Caco-2 (cell line): ENCODE measurements around the gene PGC. TPM values are rescaled to one million over a fixed set of nuclear protein-coding genes. Genes with fewer than 3 reads are reported as not detected.

Source experiments
- BruUV-seq: library from RNA; stranded (reverse); fragments of 400-500 nt; replicated peaks from 2 replicates; lab custom pipeline; 2021; lab: Mats Ljungman, UMichigan
- CTCF ChIA-PET: fragments of 300-600 bp; sonication (Branson Sonifier 250); formaldehyde crosslinking; loops from one replicate; lab custom pipeline; 2022; ENCODE audit warnings: antibody characterized with exemption; lab: Charles Lee
- POLR2A ChIA-PET: fragments of 300-600 bp; sonication (Branson Sonifier 250); formaldehyde crosslinking; loops from one replicate; lab custom pipeline; 2022; ENCODE audit warnings: antibody characterized with exemption; lab: Charles Lee
- DNase-seq, 2 experiments: peaks; one replicate each; pipeline versions ENCODE4 v3.0.0 to v3.0.0-alpha.2; 2020 to 2022
- H3K27me3 ChIP-seq: replicated peaks from 2 replicates; pipeline ENCODE4 v1.6.0; 2011; ENCODE audit warnings: low read length; ENCODE audit not compliant: control insufficient read depth, insufficient read depth
- H3K36me3 ChIP-seq: 2 replicates; pipeline ENCODE4 v1.5.1; 2011; ENCODE audit warnings: low read length; ENCODE audit not compliant: control insufficient read depth, insufficient read depth
- H3K4me1 ChIP-seq: fragments of 250-450 bp; sonication (Bioruptor Pico); 2 replicates; pipeline ENCODE4 v1.5.1; 2020; ENCODE audit warnings: mild to moderate bottlenecking
- H3K4me3 ChIP-seq: 2 replicates; pipeline ENCODE4 v1.5.1; 2011; ENCODE audit warnings: low read depth, mild to moderate bottlenecking, control low read depth, low read length
- H3K9me3 ChIP-seq: fragments of 250-450 bp; sonication (Bioruptor Pico); 2 replicates; pipeline ENCODE4 v1.5.1; 2020; ENCODE audit warnings: mild to moderate bottlenecking, moderate library complexity
- H3K27ac Mint-ChIP-seq: one replicate; pipeline ENCODE4 v1.8.0; 2022; ENCODE audit warnings: mixed read lengths; ENCODE audit not compliant: unreplicated experiment
- H3K27me3 Mint-ChIP-seq: one replicate; pipeline ENCODE4 v1.8.0; 2022; ENCODE audit warnings: mixed read lengths; ENCODE audit not compliant: insufficient read depth, unreplicated experiment
- H3K36me3 Mint-ChIP-seq: one replicate; pipeline ENCODE4 v1.8.0; 2022; ENCODE audit warnings: mild to moderate bottlenecking, mixed read lengths; ENCODE audit not compliant: insufficient read depth, unreplicated experiment
- H3K4me1 Mint-ChIP-seq: one replicate; pipeline ENCODE4 v1.8.0; 2022; ENCODE audit warnings: low read depth, mixed read lengths; ENCODE audit not compliant: unreplicated experiment
- H3K4me3 Mint-ChIP-seq: one replicate; pipeline ENCODE4 v1.8.0; 2022; ENCODE audit warnings: mild to moderate bottlenecking, moderate library complexity, mixed read lengths; ENCODE audit not compliant: unreplicated experiment
- H3K9me3 Mint-ChIP-seq: one replicate; pipeline ENCODE4 v1.8.0; 2022; ENCODE audit warnings: mixed read lengths; ENCODE audit not compliant: unreplicated experiment
- CTCF ChIP-seq, 2 experiments: fragments of 200-600 bp in 1 of 2; IDR thresholded peaks; 1 replicate in 1 of 2; 2 replicates in 1 of 2; pipeline versions ENCODE4 v1.5.1 to v1.8.0; 2011 to 2022; ENCODE audit warnings: antibody characterized with exemption in 1 of 2, control low read depth in 1 of 2, inconsistent platforms in 1 of 2, low read depth in 1 of 2, low read length in 1 of 2, mild to moderate bottlenecking in 1 of 2, moderate library complexity in 1 of 2; ENCODE audit not compliant: insufficient read depth in 1 of 2, severe bottlenecking in 1 of 2, unreplicated experiment in 1 of 2
- intact Hi-C: fragments of 100-400 bp; cut with micrococcal nuclease; formaldehyde crosslinking; loops from one replicate; pipeline ENCODE4 v1.10.0; 2022; ENCODE audit not compliant: unreplicated experiment
- total RNA-seq: library from RNA; stranded (reverse); gene quantifications from 2 replicates; pipeline ENCODE4 v1.2.3, GENCODE V29; 2022

Gene PGC
- total RNA-seq, 1 experiment from 2014 or later: 12.2 TPM

- Mint-ChIP-seq H3K9me3 (no peaks in the 10 kb centered on the region), H3K4me1 (peaks cover 6% of the 10 kb centered on the region), H3K4me3 (no peak overlapping the region), H3K27ac (peak overlapping the region; percentile 87), H3K27me3 (no peaks in the 10 kb centered on the region), H3K36me3 (peaks cover 17% of the 10 kb centered on the region)
- Histone ChIP-seq H3K27me3 (no peaks in the 10 kb centered on the region), H3K36me3 (peaks cover 2% of the 10 kb centered on the region; the same call in 1 of the 2 replicates), H3K4me1 (peaks cover 32% of the 10 kb centered on the region), H3K9me3 (no peaks in the 10 kb centered on the region), H3K4me3 (no peak overlapping the region)
- intact Hi-C loops: no loop called here
- CTCF ChIA-PET: interaction anchor here (0.8 kb wide), 1 partner anchor 78 kb away, joined by 3 read pairs; no protein-coding TSS in a partner anchor
- no peak for DNase-seq
- TF ChIP-seq CTCF (IDR thresholded peaks at IDR 0.05; ENCODE audit: insufficient read depth in 1 of 2, low read depth in 1 of 2, low read length in 1 of 2, severe bottlenecking in 1 of 2, unreplicated experiment in 1 of 2): no peak
- POLR2A ChIA-PET: no interaction called here
- BruUV-seq: no TSS peak
Observed at GRCh38 chr6:41769376-41769775, 22.2 kb upstream of the PGC start.

GRCh38 chr6:41768545-41769308, 21.5 kb upstream of the PGC start:
- CTCF ChIA-PET: interaction anchor here (0.8 kb wide), 1 partner anchor 77 kb away, joined by 3 read pairs; no protein-coding TSS in a partner anchor

More at GRCh38 chr6:41768545-41769308, 21.5 kb upstream of the PGC start:
- H3K9me3 Mint-ChIP-seq: no peaks in the 10 kb centered on the region
- no peak for TF ChIP-seq CTCF (IDR thresholded peaks at IDR 0.05; ENCODE audit: insufficient read depth in 1 of 2, low read depth in 1 of 2, low read length in 1 of 2, severe bottlenecking in 1 of 2, unreplicated experiment in 1 of 2)
- POLR2A ChIA-PET: interaction anchor here (0.7 kb wide), 1 partner anchor 19 kb away, joined by 3 read pairs; no protein-coding TSS in a partner anchor
- intact Hi-C loops: no loop called here
- peak; percentile 62 to 71 for DNase-seq
- Histone ChIP-seq H3K4me1 (peaks cover 32% of the 10 kb centered on the region), H3K36me3 (peaks cover 2% of the 10 kb centered on the region; the same call in 1 of the 2 replicates), H3K9me3 (no peaks in the 10 kb centered on the region), H3K27me3 (no peaks in the 10 kb centered on the region), H3K4me3 (no peak overlapping the region)
- H3K4me1 Mint-ChIP-seq: peaks cover 6% of the 10 kb centered on the region
- no peak overlapping the region for H3K4me3 Mint-ChIP-seq
- H3K27me3 Mint-ChIP-seq: no peaks in the 10 kb centered on the region
- no TSS peak for BruUV-seq
- H3K36me3 Mint-ChIP-seq: peaks cover 17% of the 10 kb centered on the region
- peak overlapping the region; percentile 87 for H3K27ac Mint-ChIP-seq
